ENCODE measurements around the gene KIAA0232. TPM values are rescaled to one million over a fixed set of nuclear protein-coding genes. Genes with fewer than 3 reads are reported as not detected.

Gene KIAA0232
- polyA plus RNA-seq, 1 donor from 2014 or later = 9.3 TPM

DNA sequence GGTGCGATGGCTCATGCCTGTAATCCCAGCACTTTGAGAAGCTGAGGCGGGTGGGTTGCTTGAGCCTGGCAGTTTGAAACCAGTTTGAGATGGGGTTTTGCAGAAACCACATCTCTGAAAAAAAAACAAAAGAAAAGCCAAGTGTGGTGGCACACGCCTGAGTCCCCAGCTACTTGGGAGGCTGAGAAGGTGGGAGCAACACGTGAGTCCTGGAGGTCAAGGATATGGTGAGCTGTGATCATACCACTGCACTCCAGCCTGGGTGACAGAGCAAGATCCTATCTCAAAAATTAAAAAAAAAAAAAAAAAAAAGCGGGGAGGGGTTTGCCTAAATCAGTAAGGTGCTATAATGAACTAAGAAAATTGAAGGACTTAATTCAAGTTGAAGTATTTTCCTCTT lies 68.9 kb downstream of the KIAA0232 start:
- Mint-ChIP-seq H3K4me3 (peak overlapping the region in 1 of 4 donors; percentile 45), H3K27me3 (no peaks in the 10 kb centered on the region), H3K27ac (no peak overlapping the region), H3K4me1 (peaks cover 15 to 27% (median 19%) of the 10 kb centered on the region in 3 donors), H3K9me3 (no peaks in the 10 kb centered on the region), H3K36me3 (peaks cover 14% of the 10 kb centered on the region)

DNA sequence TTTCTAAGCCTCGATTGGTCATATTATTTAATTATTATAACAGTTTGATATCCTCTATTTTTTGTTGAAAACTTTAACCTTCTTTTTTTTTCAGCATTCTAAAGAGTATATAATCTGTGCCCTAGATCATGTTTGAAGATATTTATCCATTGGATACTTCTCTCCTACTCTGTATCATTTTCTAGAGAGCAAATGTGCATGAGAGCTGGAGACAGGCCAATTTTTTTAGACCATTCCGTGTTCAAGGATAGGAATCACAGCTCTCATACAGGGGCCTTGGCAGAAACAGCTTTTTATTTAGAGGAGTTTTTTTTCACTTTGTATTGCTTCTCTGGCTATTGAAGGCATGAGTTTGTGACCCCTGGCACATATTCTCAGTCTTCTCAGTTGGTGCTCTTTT lies 69.4 kb downstream of the KIAA0232 start:
- H3K27me3 Mint-ChIP-seq = no peaks in the 10 kb centered on the region
- H3K4me3 Mint-ChIP-seq = peak overlapping the region in 1 of 4 donors; percentile 45
- peaks cover 15 to 30% (median 19%) of the 10 kb centered on the region in 3 donors for H3K4me1 Mint-ChIP-seq
- H3K36me3 Mint-ChIP-seq = peaks cover 14% of the 10 kb centered on the region
- no peaks in the 10 kb centered on the region for H3K9me3 Mint-ChIP-seq
- H3K27ac Mint-ChIP-seq = no peak overlapping the region

DNA sequence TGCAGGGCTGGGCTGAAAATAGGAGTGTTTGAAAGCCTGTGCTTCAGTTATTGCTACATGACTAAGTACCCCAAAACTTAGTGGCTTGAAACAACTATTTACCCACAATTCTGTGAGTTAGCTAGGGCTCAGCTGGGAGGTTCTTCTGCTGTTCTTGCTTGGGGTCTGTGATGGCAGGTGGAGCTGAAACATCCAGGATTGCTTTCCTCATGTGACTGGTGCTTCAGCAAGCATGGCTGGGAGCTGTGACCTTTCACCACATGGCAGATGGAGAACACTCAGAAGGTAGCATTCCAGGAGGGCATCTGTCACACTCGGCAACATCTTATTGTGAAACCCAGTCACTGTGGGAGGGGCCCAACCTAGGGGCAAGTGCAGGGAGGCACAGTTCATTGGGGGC lies 70.1 kb downstream of the KIAA0232 start:
- Mint-ChIP-seq H3K27ac (peak overlapping the region in 1 of 3 donors; percentile 20), H3K4me3 (no peak overlapping the region), H3K4me1 (peaks cover 15 to 30% (median 19%) of the 10 kb centered on the region in 3 donors), H3K27me3 (no peaks in the 10 kb centered on the region), H3K36me3 (peaks cover 14% of the 10 kb centered on the region), H3K9me3 (no peaks in the 10 kb centered on the region)

DNA sequence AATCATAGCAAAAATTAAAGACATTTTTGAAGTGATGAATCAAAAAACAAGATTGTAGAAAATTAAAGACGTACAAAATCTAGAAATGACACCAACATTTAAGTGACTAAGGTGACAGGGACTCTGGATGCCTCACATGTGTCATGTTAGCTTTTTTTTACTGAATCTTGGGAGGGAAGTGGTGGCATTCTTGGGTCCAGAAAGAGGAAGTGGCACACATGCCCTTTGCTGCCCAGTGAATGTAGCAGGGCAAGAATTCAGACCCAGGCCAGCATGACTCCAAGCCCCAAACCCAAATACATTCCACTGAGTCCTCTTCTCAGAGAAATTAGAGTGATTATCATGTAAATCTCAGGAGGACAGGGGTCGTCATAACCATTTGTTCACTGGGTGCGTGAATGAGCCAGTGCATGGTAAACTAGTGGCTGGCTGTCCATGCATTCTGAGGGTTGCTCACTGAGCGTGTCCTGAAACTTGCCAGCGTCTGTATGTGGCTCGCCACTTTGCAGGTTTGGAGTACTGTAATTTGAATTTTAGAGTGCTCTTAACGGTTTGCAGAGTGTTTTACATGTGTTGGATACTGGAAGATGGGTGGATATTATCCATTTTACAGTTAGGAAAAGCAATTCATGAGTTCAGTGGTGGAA lies 71.7 kb downstream of the KIAA0232 start:
- Mint-ChIP-seq H3K27me3 (no peaks in the 10 kb centered on the region), H3K9me3 (no peaks in the 10 kb centered on the region), H3K36me3 (peaks cover 11% of the 10 kb centered on the region), H3K4me3 (peak overlapping the region in 1 of 4 donors; percentile 39), H3K4me1 (peaks cover 13 to 26% (median 19%) of the 10 kb centered on the region in 3 donors), H3K27ac (peak overlapping the region in 1 of 3 donors; percentile 73)

DNA sequence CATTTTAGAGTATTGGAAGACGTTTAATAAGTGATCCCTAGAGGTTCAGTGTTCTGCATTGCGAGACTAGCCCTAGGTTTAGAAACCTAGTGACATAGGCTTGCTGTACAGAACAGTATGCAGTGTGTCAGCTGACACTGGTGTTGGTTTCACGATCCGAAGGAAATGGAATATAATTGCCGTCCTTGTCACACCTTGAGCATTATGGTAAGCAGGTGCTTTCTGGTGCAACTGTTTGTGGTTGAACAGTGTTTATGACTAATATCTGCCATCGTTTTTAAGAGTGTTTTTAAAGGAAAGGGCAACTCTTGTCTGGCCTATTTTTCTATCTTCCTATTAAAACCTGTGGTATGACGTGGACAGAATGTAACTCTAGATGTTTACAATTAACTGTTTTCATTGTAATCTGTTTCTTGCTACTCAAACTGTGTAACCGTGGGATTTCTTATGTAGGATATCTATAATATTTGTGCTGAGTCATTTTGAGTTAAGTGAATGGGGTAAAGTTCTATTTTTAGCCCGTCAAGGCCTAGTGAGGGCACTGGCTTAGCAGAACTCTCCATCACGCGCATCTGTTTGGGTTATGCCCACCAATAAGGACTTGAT lies 73.3 kb downstream of the KIAA0232 start:
- H3K27ac Mint-ChIP-seq = peak overlapping the region in 2 of 3 donors; percentile 19 to 37

DNA sequence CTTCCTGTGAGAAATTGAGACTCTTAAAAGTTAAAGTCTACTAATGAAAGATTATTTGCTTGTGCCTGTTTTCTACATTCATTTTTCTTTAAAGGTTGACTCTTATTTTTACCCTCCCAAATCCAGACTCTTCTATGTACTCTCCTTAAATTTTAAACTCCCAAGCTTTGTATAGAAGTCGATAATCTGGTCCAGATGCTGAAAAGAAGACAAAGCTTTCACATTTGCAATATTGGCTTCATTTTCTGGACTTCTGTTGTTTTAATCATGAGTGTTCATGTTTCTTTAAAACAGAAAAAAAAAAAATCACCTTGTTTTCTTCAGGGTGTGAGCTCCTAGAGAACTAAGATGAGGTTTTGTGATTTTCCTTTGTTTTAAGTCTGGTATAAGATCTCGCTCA lies 73.9 kb downstream of the KIAA0232 start:
- Mint-ChIP-seq H3K9me3 (no peaks in the 10 kb centered on the region), H3K36me3 (peaks cover 5% of the 10 kb centered on the region), H3K4me3 (no peak overlapping the region), H3K4me1 (peaks cover 11 to 26% (median 19%) of the 10 kb centered on the region in 3 donors), H3K27ac (peak overlapping the region in 1 of 3 donors; percentile 24), H3K27me3 (no peaks in the 10 kb centered on the region)

More for the DNA sequence above, 73.3 kb downstream of the KIAA0232 start:
- Mint-ChIP-seq H3K27me3 (no peaks in the 10 kb centered on the region), H3K36me3 (peaks cover 10% of the 10 kb centered on the region), H3K9me3 (no peaks in the 10 kb centered on the region), H3K4me3 (no peak overlapping the region), H3K4me1 (peaks cover 13 to 26% (median 19%) of the 10 kb centered on the region in 3 donors)

DNA sequence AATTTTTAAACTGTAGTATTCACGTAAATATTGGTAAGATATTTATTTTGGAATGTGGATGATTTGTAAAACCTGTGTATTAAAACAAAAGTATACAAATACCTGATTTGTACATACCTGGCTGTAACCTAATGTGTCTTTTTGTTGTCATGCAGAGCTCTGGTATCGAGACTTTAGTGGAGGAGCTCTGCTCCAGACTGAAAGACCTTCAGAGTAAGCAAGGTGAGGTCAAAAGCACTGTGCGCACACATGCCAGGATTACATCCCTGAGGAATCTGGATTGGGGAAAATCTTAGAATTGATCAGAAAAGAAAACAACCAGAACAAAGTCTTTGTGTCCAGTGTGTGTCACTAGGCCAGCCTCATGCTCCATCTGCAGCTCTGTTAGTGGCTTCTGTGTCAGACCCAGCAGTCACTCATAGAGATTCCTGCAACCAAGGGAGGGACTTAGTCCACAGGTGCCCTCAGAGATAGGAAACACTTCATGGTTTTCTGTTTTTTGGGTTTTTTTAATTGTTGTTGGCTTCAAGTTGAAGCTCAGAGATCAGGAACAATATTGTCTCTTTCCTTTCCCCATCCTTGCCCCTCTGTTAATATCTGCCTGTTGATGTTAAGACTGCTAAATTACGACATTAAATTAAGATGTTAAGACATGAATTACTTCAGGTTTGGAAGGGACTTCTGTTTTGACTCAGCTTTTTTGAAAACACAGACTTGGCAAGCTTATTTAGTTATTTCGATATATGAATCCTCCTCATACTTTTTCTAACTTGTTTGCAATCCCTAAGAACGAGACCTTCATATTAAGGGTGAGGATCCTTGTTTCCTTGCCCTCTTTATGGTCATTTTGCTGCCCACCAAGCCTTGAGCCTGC lies 74.7 kb downstream of the KIAA0232 start:
- H3K27me3 Mint-ChIP-seq = no peaks in the 10 kb centered on the region
- H3K27ac Mint-ChIP-seq = no peak overlapping the region
- no peaks in the 10 kb centered on the region for H3K9me3 Mint-ChIP-seq
- H3K36me3 Mint-ChIP-seq = peaks cover 5% of the 10 kb centered on the region
- peaks cover 11 to 26% (median 19%) of the 10 kb centered on the region in 3 donors for H3K4me1 Mint-ChIP-seq
- no peak overlapping the region for H3K4me3 Mint-ChIP-seq

DNA sequence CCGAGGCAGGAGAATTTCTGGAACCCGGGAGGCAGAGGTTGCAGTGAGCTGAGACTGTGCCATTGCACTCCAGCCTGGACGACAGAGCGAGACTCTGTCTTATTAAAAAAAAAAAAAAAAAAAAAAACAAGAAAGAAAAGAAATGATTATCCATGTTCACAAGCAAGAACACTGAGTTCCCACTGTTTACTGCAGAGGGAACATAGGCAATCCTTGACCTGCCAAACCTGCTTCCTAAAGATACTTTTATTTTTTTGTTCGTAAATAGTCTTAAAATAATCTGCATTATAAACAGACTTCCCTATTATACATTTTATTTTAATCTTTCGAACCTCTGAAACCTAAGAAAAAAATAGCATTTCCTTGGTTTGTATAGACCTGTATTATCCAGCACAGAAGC lies 76.5 kb downstream of the KIAA0232 start:
- Mint-ChIP-seq H3K27me3 (no peaks in the 10 kb centered on the region), H3K27ac (no peak overlapping the region), H3K36me3 (peaks cover 12% of the 10 kb centered on the region)

DNA sequence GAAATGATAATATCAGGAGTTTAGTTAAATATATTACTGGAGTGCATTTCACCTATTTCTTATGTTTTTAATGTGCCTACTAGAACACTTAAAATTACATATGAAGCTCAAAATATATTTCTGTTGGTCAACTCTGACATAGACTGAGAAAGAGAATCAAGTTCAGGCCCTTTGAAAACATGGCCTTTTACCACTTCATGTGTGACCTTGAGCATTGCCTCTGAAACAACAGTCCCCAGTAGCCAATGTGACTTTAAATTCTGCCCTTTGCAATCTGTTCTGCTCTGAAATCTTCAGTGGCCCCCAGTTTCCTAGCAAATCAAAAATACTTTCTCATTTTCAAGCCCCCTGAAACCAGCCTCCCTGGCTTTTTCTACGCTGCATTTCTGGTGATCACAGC lies 77.0 kb downstream of the KIAA0232 start:
- H3K36me3 Mint-ChIP-seq = peaks cover 12% of the 10 kb centered on the region
- H3K4me3 Mint-ChIP-seq = no peak overlapping the region
- H3K27me3 Mint-ChIP-seq = no peaks in the 10 kb centered on the region
- H3K9me3 Mint-ChIP-seq = no peaks in the 10 kb centered on the region
- H3K4me1 Mint-ChIP-seq = peaks cover under 1 to 13% (median 7%) of the 10 kb centered on the region in 3 donors
- H3K27ac Mint-ChIP-seq = no peak overlapping the region

More for the DNA sequence above, 76.5 kb downstream of the KIAA0232 start:
- no peak overlapping the region for H3K4me3 Mint-ChIP-seq
- no peaks in the 10 kb centered on the region for H3K9me3 Mint-ChIP-seq
- H3K4me1 Mint-ChIP-seq = peaks cover 6 to 18% (median 12%) of the 10 kb centered on the region in 3 donors

DNA sequence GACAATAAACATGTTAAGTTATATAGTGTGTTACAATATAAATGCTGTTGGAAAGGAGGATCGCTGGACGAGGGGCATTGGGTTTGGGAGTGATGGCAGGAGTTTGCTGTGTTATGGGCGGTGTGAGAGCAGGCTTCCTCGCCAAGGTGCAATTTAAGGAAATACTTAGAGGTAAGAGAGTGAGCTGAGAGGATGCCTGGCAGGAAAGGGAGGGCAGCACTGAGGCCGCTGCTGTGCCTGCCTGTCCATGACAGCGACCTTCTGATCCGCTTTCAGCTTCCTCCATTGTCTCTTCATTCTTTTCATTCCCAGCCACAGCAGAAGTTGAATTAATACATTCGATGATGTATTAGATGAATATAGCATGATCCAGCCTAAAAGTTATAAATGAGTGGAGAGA lies 85.9 kb downstream of the KIAA0232 start:
- Mint-ChIP-seq H3K27ac (no peak overlapping the region), H3K36me3 (peaks cover 3% of the 10 kb centered on the region), H3K9me3 (no peaks in the 10 kb centered on the region), H3K4me1 (peaks cover 0 to 4% (median 3%) of the 10 kb centered on the region in 3 donors), H3K27me3 (no peaks in the 10 kb centered on the region), H3K4me3 (no peak overlapping the region)

DNA sequence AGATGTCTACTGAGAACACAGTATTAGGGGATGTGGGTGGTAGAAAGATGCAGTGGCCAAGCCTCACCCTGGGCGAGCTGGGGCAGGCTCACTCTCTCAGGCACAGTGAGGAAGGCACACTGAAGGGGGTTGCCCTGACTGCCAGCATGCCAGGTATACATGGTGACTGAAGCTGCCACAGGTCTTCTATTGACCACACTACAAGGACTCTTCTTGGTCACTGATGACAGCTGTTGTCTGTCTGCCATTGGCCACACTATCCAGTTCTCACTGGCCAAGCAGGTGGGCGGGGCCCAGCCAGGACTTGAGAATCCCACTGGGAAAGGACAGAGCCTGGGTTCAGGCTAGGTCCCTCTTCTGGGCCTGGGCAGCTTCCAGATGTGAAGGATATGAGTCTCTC lies 87.4 kb downstream of the KIAA0232 start:
- Mint-ChIP-seq H3K4me1 (peaks cover 0 to 8% (median 7%) of the 10 kb centered on the region in 3 donors), H3K4me3 (no peak overlapping the region), H3K36me3 (peaks cover 2% of the 10 kb centered on the region), H3K27me3 (no peaks in the 10 kb centered on the region), H3K27ac (no peak overlapping the region), H3K9me3 (no peaks in the 10 kb centered on the region)

DNA sequence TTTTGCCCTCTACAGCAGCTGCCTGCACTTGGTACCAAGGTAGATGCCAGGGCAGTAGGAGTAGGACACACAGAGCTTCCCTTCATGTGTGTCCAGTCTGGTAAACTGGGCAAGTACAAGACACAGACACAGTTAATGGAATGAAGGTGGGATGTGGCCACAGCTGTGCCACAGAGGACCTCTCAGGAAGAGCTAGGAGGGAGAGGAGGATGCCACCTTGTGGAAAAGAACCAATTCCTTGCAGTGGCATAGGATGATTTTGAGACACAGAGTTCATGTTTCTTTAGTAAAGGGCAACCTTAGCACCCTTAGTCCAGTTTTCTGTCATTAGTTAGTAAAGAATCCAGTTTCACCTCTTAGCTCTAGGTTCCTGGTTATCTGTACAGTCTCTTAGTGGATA lies 90.8 kb downstream of the KIAA0232 start:
- no peaks in the 10 kb centered on the region for H3K9me3 Mint-ChIP-seq
- peaks cover 0 to 13% (median 10%) of the 10 kb centered on the region in 3 donors for H3K4me1 Mint-ChIP-seq
- H3K4me3 Mint-ChIP-seq = no peak overlapping the region
- H3K36me3 Mint-ChIP-seq = peaks cover 5% of the 10 kb centered on the region
- no peaks in the 10 kb centered on the region for H3K27me3 Mint-ChIP-seq
- peak overlapping the region in 1 of 3 donors; percentile 16 for H3K27ac Mint-ChIP-seq

DNA sequence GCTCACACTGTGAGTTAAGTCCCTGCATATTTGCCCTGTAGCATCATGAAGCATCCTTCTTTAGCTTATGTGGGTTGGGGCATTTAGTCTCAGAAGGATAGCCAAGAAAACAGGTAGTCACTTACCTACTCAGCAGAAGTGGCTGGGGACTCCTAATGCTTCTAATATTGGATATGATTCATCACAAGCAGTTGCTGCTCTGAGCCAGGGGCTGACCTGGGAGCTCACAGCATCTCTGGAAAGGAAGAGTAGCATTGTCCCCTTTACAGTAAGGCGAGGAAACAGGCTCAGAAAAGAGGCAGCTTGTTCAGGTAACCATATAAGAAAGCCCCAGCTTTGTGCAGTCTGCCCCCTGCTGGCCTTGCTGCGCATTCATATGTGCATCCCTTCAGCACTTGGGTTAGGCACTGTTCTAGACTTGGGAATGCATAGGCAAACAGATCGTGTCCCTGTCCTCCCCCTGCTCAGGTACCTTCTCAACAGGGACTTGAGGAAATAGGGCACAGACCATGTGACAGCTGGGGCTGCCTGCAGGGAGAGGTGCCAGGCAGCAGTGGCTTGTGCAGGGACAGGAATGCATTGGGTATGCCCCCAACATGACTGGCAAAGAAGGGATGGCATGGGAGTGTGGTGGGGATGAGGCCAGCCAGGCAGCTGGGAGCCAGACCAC lies 91.4 kb downstream of the KIAA0232 start:
- peaks cover 0 to 13% (median 9%) of the 10 kb centered on the region in 3 donors for H3K4me1 Mint-ChIP-seq
- H3K27ac Mint-ChIP-seq = peak overlapping the region in 1 of 3 donors; percentile 45
- H3K4me3 Mint-ChIP-seq = no peak overlapping the region
- H3K36me3 Mint-ChIP-seq = peaks cover 5% of the 10 kb centered on the region
- no peaks in the 10 kb centered on the region for H3K27me3 Mint-ChIP-seq
- H3K9me3 Mint-ChIP-seq = no peaks in the 10 kb centered on the region

DNA sequence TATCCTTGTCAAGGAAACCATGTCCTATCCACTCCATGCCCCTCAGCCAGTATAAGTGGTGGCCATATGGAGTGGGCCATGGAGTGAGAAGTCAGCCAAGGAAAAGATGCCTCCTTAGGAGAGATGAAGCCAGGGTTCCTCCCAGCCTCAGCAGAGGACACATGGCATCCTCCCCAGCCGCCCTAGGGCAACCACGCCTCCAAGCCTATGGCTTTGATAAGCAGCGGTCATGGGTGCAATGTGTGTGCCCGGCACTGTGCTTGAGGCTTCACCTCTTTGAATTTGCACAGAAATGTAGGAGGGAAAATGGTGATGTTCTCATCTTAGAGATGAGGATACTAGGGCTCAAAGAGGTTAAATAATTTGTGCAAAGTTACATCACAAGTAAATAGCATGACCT lies 92.5 kb downstream of the KIAA0232 start:
- H3K36me3 Mint-ChIP-seq = peaks cover 5% of the 10 kb centered on the region

More for the DNA sequence above, 92.5 kb downstream of the KIAA0232 start:
- Mint-ChIP-seq H3K27me3 (no peaks in the 10 kb centered on the region), H3K9me3 (no peaks in the 10 kb centered on the region), H3K4me3 (no peak overlapping the region), H3K4me1 (peaks cover 0 to 13% (median 9%) of the 10 kb centered on the region in 3 donors), H3K27ac (no peak overlapping the region)

All from IgD-negative memory B cell (primary cell).